HT1080 (cell line): Measurements from ENCODE around the gene PIP5K1C. TPM values are rescaled to one million over a fixed set of nuclear protein-coding genes. Genes with fewer than 3 reads are reported as not detected.
"Not testable (repeated sequence)": the region's sequence is repeated elsewhere in the genome, so short reads cannot be mapped to it uniquely, and the experiment has no call there.

Experiments used
- DNase-seq: peaks from one replicate; pipeline ENCODE4 v3.0.0-alpha.2; 2015; ENCODE audit warnings: low read depth
- total RNA-seq: library from RNA; depleted of rRNA; stranded (reverse); fragments of >200 nt; shearing (Covaris generic); gene quantifications from 2 replicates; pipeline ENCODE4 v1.2.3, GENCODE V29; 2014; rRNA removed

Gene PIP5K1C
- total RNA-seq, 1 experiment from 2014 or later: 15.5 TPM

- DNase-seq: no peak
Observed at GRCh38 chr19:3591876-3592613, 108.2 kb downstream of the PIP5K1C start.

GRCh38 chr19:3590991-3591659 is 109.1 kb downstream of the PIP5K1C start:
- DNase-seq: no peak

- DNase-seq: no peak
Observed at GRCh38 chr19:3589949-3590348, 110.3 kb downstream of the PIP5K1C start.

GRCh38 chr19:3589439-3589838 is 110.8 kb downstream of the PIP5K1C start:
- no peak for DNase-seq

GRCh38 chr19:3586707-3587346 is 113.4 kb downstream of the PIP5K1C start:
- no peak for DNase-seq

GRCh38 chr19:3586127-3586626 is 114.1 kb downstream of the PIP5K1C start:
- DNase-seq: no peak

GRCh38 chr19:3585301-3586126 is 114.8 kb downstream of the PIP5K1C start, which contains the start of gene GIPC3:
GIPC3 (plus strand) TSS chr19:3585478; CDS start chr19:3585598, 120 bp downstream.
- no peak for DNase-seq

GRCh38 chr19:3584036-3584802 is 116.0 kb downstream of the PIP5K1C start:
- DNase-seq: not testable (repeated sequence)

GRCh38 chr19:3581792-3582191 is 118.5 kb downstream of the PIP5K1C start:
- not testable (repeated sequence) for DNase-seq

Other genes starting within 250 kb of the PIP5K1C start
- not detected in 2 replicates for gene SMIM24, start 219.9 kb downstream of the PIP5K1C start, total RNA-seq
- gene SMIM44, start 217.0 kb downstream of the PIP5K1C start, total RNA-seq: not detected in 2 replicates
- gene DOHH, start 199.8 kb downstream of the PIP5K1C start, total RNA-seq: 37.0 and 45.3 TPM in 2 replicates
- gene FZR1, start 194.2 kb downstream of the PIP5K1C start, total RNA-seq: 60.9 and 73.5 TPM in 2 replicates
- gene TEKTIP1, start 161.3 kb downstream of the PIP5K1C start, total RNA-seq: 0.60 TPM in 1 of 2 replicates, not detected in the other
- 109 and 132 TPM in 2 replicates for gene MFSD12, start 142.9 kb downstream of the PIP5K1C start, total RNA-seq
- 57.1 and 69.3 TPM in 2 replicates for gene HMG20B, start 127.5 kb downstream of the PIP5K1C start, total RNA-seq
- 0.02 and 0.03 TPM in 2 replicates for gene GIPC3, start 115.0 kb downstream of the PIP5K1C start, total RNA-seq
- 0.40 and 0.96 TPM in 2 replicates for gene TBXA2R, start 93.6 kb downstream of the PIP5K1C start, total RNA-seq
- 27.8 and 33.4 TPM in 2 replicates for gene CACTIN, start 73.7 kb downstream of the PIP5K1C start, total RNA-seq
- gene TJP3, start 7.9 kb upstream of the PIP5K1C start, total RNA-seq: 0.03 TPM in 1 of 2 replicates, not detected in the other
- gene APBA3, start 61.2 kb upstream of the PIP5K1C start, total RNA-seq: 16.9 and 19.3 TPM in 2 replicates
- gene MRPL54, start 62.2 kb upstream of the PIP5K1C start, total RNA-seq: 50.0 and 107 TPM in 2 replicates
- not detected in 2 replicates for gene RAX2, start 71.8 kb upstream of the PIP5K1C start, total RNA-seq
- not detected in 2 replicates for gene MATK, start 85.9 kb upstream of the PIP5K1C start, total RNA-seq
- gene ZFR2, start 168.6 kb upstream of the PIP5K1C start, total RNA-seq: not detected in 2 replicates
- gene ATCAY, start 180.2 kb upstream of the PIP5K1C start, total RNA-seq: not detected in 2 replicates
- gene NMRK2, start 232.6 kb upstream of the PIP5K1C start, total RNA-seq: not detected in 2 replicates